Effector memory CD8-positive, alpha-beta T cell (primary cell): ENCODE measurements around the gene FGD3.
A peak's percentile ranks its signal among the peaks of the same experiment; 100 is the strongest.

Experiments used
- ATAC-seq: fragments of 150-1000 bp; cut with Tn5 transposase; replicated peaks from 2 replicates; pipeline ENCODE4 v1.10.0; 2021; ENCODE audit warnings: mild to moderate bottlenecking, moderate library complexity
- DNase-seq, 3 experiments: peaks; one replicate each; pipeline ENCODE4 v3.0.0; 2021
- H3K27ac Mint-ChIP-seq, 2 donors: one replicate each; pipeline ENCODE4 v1.8.0; 2022; ENCODE audit warnings: mild to moderate bottlenecking in 2 of 2, mixed read lengths in 2 of 2, moderate library complexity in 2 of 2
- H3K27me3 Mint-ChIP-seq, 2 donors: one replicate each; pipeline ENCODE4 v1.8.0; 2022; ENCODE audit warnings: mixed read lengths in 2 of 2
- H3K36me3 Mint-ChIP-seq: one replicate; pipeline ENCODE4 v1.8.0; 2022; ENCODE audit warnings: mild to moderate bottlenecking, moderate library complexity, mixed read lengths; ENCODE audit not compliant: insufficient read depth
- H3K4me1 Mint-ChIP-seq, 2 donors: one replicate each; pipeline ENCODE4 v1.8.0; 2022; ENCODE audit warnings: low read depth in 2 of 2, mixed read lengths in 2 of 2
- H3K4me3 Mint-ChIP-seq, 2 donors: one replicate each; pipeline ENCODE4 v1.8.0; 2022; ENCODE audit warnings: mild to moderate bottlenecking in 2 of 2, mixed read lengths in 2 of 2, moderate library complexity in 2 of 2
- H3K9me3 Mint-ChIP-seq, 2 donors: one replicate each; pipeline ENCODE4 v1.8.0; 2022; ENCODE audit warnings: mixed read lengths in 2 of 2

Gene FGD3

GRCh38 chr9:92963831-92964606 lies 16.7 kb downstream of the FGD3 start:
- H3K36me3 Mint-ChIP-seq: peaks cover 41% of the 10 kb centered on the region
- H3K4me1 Mint-ChIP-seq: peaks cover 73 to 85% of the 10 kb centered on the region in 2 donors
- peaks cover 0 to 3% of the 10 kb centered on the region in 2 donors for H3K9me3 Mint-ChIP-seq
- DNase-seq (peak; percentile 80 to 83 (median 82)), ATAC-seq (peak; percentile 75)
- peak overlapping the region; percentile 84 to 89 for H3K4me3 Mint-ChIP-seq
- peak overlapping the region; percentile 95 to 99 for H3K27ac Mint-ChIP-seq
- H3K27me3 Mint-ChIP-seq: no peaks in the 10 kb centered on the region

GRCh38 chr9:92964607-92965060 lies 17.3 kb downstream of the FGD3 start:
- DNase-seq (no peak), ATAC-seq (no peak)
- H3K4me1 Mint-ChIP-seq: peaks cover 78 to 91% of the 10 kb centered on the region in 2 donors
- peak overlapping the region; percentile 95 to 99 for H3K27ac Mint-ChIP-seq
- peak overlapping the region; percentile 84 to 89 for H3K4me3 Mint-ChIP-seq
- peaks cover 0 to 3% of the 10 kb centered on the region in 2 donors for H3K9me3 Mint-ChIP-seq
- no peaks in the 10 kb centered on the region for H3K27me3 Mint-ChIP-seq
- peaks cover 45% of the 10 kb centered on the region for H3K36me3 Mint-ChIP-seq

- DNase-seq (peak in 1 of 3 experiments; percentile 31), ATAC-seq (no peak)
- Mint-ChIP-seq H3K4me1 (peaks cover 78 to 91% of the 10 kb centered on the region in 2 donors), H3K4me3 (peak overlapping the region; percentile 84 to 89), H3K27me3 (no peaks in the 10 kb centered on the region), H3K27ac (peak overlapping the region; percentile 95 to 99), H3K36me3 (peaks cover 47% of the 10 kb centered on the region), H3K9me3 (peaks cover 0 to 3% of the 10 kb centered on the region in 2 donors)
These were observed 17.9 kb downstream of the FGD3 start for GRCh38 chr9:92965061-92965758.

GRCh38 chr9:92965759-92966517 lies 18.6 kb downstream of the FGD3 start:
- Mint-ChIP-seq H3K4me3 (peak overlapping the region; percentile 84 to 89), H3K36me3 (peaks cover 47% of the 10 kb centered on the region), H3K27ac (peak overlapping the region; percentile 95 to 99), H3K27me3 (no peaks in the 10 kb centered on the region), H3K4me1 (peaks cover 78 to 91% of the 10 kb centered on the region in 2 donors), H3K9me3 (peaks cover 0 to 3% of the 10 kb centered on the region in 2 donors)
- ATAC-seq (no peak), DNase-seq (no peak)

GRCh38 chr9:92966518-92966800 lies 19.1 kb downstream of the FGD3 start:
- Mint-ChIP-seq H3K9me3 (peaks cover 0 to 3% of the 10 kb centered on the region in 2 donors), H3K27me3 (no peaks in the 10 kb centered on the region), H3K4me3 (peak overlapping the region; percentile 84 to 89), H3K36me3 (peaks cover 51% of the 10 kb centered on the region), H3K4me1 (peaks cover 78 to 91% of the 10 kb centered on the region in 2 donors), H3K27ac (peak overlapping the region; percentile 95 to 99)
- ATAC-seq (no peak), DNase-seq (no peak)

- peaks cover 83 to 89% of the 10 kb centered on the region in 2 donors for H3K4me1 Mint-ChIP-seq
- DNase-seq: no peak
- H3K36me3 Mint-ChIP-seq: peaks cover 60% of the 10 kb centered on the region
- H3K27me3 Mint-ChIP-seq: no peaks in the 10 kb centered on the region
- H3K9me3 Mint-ChIP-seq: no peaks in the 10 kb centered on the region
- H3K27ac Mint-ChIP-seq: peak overlapping the region; percentile 95 to 99
- ATAC-seq: no peak
- H3K4me3 Mint-ChIP-seq: peak overlapping the region; percentile 84 to 89
These were observed 20.8 kb downstream of the FGD3 start for GRCh38 chr9:92968081-92968480.

GRCh38 chr9:92969516-92970466 lies 22.5 kb downstream of the FGD3 start:
- H3K36me3 Mint-ChIP-seq: peaks cover 63% of the 10 kb centered on the region
- peaks cover 87 to 92% of the 10 kb centered on the region in 2 donors for H3K4me1 Mint-ChIP-seq
- H3K9me3 Mint-ChIP-seq: no peaks in the 10 kb centered on the region
- peak overlapping the region; percentile 95 to 99 for H3K27ac Mint-ChIP-seq
- H3K27me3 Mint-ChIP-seq: no peaks in the 10 kb centered on the region
- no peak for ATAC-seq
- peak overlapping the region; percentile 84 to 89 for H3K4me3 Mint-ChIP-seq
- DNase-seq: no peak

GRCh38 chr9:92970467-92970923 lies 23.2 kb downstream of the FGD3 start:
- Mint-ChIP-seq H3K4me3 (peak overlapping the region; percentile 84 to 89), H3K36me3 (peaks cover 62% of the 10 kb centered on the region), H3K9me3 (no peaks in the 10 kb centered on the region), H3K27me3 (no peaks in the 10 kb centered on the region), H3K4me1 (peaks cover 80 to 86% of the 10 kb centered on the region in 2 donors), H3K27ac (peak overlapping the region; percentile 95 to 99)
- DNase-seq: no peak
- no peak for ATAC-seq

GRCh38 chr9:92971121-92971520 lies 23.8 kb downstream of the FGD3 start:
- DNase-seq: no peak
- no peaks in the 10 kb centered on the region for H3K9me3 Mint-ChIP-seq
- peak overlapping the region; percentile 69 to 84 for H3K4me3 Mint-ChIP-seq
- peaks cover 67% of the 10 kb centered on the region for H3K36me3 Mint-ChIP-seq
- H3K4me1 Mint-ChIP-seq: peaks cover 75 to 81% of the 10 kb centered on the region in 2 donors
- H3K27ac Mint-ChIP-seq: peak overlapping the region; percentile 90 to 99
- H3K27me3 Mint-ChIP-seq: no peaks in the 10 kb centered on the region
- no peak for ATAC-seq

- DNase-seq: no peak
- Mint-ChIP-seq H3K4me3 (peak overlapping the region; percentile 69 to 84), H3K4me1 (peaks cover 74 to 83% of the 10 kb centered on the region in 2 donors), H3K36me3 (peaks cover 67% of the 10 kb centered on the region), H3K27me3 (no peaks in the 10 kb centered on the region), H3K27ac (peak overlapping the region; percentile 90 to 99), H3K9me3 (no peaks in the 10 kb centered on the region)
- no peak for ATAC-seq
These were observed 24.5 kb downstream of the FGD3 start for GRCh38 chr9:92971776-92972175.

GRCh38 chr9:92973700-92974099 lies 26.4 kb downstream of the FGD3 start:
- ATAC-seq: no peak
- peaks cover 70% of the 10 kb centered on the region for H3K36me3 Mint-ChIP-seq
- H3K9me3 Mint-ChIP-seq: no peaks in the 10 kb centered on the region
- peak overlapping the region; percentile 69 to 84 for H3K4me3 Mint-ChIP-seq
- peak overlapping the region; percentile 90 to 99 for H3K27ac Mint-ChIP-seq
- H3K4me1 Mint-ChIP-seq: peaks cover 65 to 81% of the 10 kb centered on the region in 2 donors
- H3K27me3 Mint-ChIP-seq: no peaks in the 10 kb centered on the region
- no peak for DNase-seq

GRCh38 chr9:92974161-92974661 lies 26.9 kb downstream of the FGD3 start:
- Mint-ChIP-seq H3K4me3 (peak overlapping the region; percentile 7 to 69), H3K4me1 (peaks cover 66 to 82% of the 10 kb centered on the region in 2 donors), H3K27me3 (no peaks in the 10 kb centered on the region), H3K36me3 (peaks cover 65% of the 10 kb centered on the region), H3K9me3 (no peaks in the 10 kb centered on the region), H3K27ac (peak overlapping the region; percentile 90 to 99)
- DNase-seq (no peak), ATAC-seq (no peak)
